ENCODE data around the gene TMEM14C. TPM values are rescaled to one million over a fixed set of nuclear protein-coding genes. Genes with fewer than 3 reads are reported as not detected.
A peak's percentile ranks its signal among the peaks of the same experiment; 100 is the strongest.

TMEM14C gene
- total and polyA plus RNA-seq, 12 donors, result 105 to 133 (median 115) TPM

- no peaks in the 10 kb centered on the region for H3K27me3 ChIP-seq
- no peak for DNase-seq
- H3K4me1 ChIP-seq, result peaks cover 0 to 31% (median 25%) of the 10 kb centered on the region in 9 donors
- TF ChIP-seq, protein P1, sequence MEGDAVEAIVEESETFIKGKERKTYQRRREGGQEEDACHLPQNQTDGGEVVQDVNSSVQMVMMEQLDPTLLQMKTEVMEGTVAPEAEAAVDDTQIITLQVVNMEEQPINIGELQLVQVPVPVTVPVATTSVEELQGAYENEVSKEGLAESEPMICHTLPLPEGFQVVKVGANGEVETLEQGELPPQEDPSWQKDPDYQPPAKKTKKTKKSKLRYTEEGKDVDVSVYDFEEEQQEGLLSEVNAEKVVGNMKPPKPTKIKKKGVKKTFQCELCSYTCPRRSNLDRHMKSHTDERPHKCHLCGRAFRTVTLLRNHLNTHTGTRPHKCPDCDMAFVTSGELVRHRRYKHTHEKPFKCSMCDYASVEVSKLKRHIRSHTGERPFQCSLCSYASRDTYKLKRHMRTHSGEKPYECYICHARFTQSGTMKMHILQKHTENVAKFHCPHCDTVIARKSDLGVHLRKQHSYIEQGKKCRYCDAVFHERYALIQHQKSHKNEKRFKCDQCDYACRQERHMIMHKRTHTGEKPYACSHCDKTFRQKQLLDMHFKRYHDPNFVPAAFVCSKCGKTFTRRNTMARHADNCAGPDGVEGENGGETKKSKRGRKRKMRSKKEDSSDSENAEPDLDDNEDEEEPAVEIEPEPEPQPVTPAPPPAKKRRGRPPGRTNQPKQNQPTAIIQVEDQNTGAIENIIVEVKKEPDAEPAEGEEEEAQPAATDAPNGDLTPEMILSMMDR (IDR thresholded peaks at IDR 0.05), result no peak
- peaks cover 0 to 35% (median 4%) of the 10 kb centered on the region in 9 donors for H3K36me3 ChIP-seq
- peak overlapping the region; percentile 89 to 99 (median 94) for H3K27ac ChIP-seq
- 1% methylated on average over 17 of the region's 17 CpGs for WGBS, 2 donors
- no peaks in the 10 kb centered on the region for H3K9me3 ChIP-seq
- no peak for ATAC-seq
- intact Hi-C loops (cut with DNase I), result loop anchor here in 7 of 10 donors (2.0 to 10.0 kb wide), 5 partner anchors 28 to 184 kb away; partner anchors contain the start of genes TMEM14B (in 2 of the 7) and TMEM14C (in 2 of the 7)
- H3K4me3 ChIP-seq, result peak overlapping the region; percentile 61 to 96 (median 71)
Measured at GRCh38 chr6:10695086-10695657, 27.7 kb upstream of the TMEM14C start.

GRCh38 chr6:10696655-10697054, 26.2 kb upstream of the TMEM14C start:
- no peak overlapping the region for H3K27ac ChIP-seq
- TF ChIP-seq, protein P1 (IDR thresholded peaks at IDR 0.05), result no peak
- 95 to 97% methylated on average over 4 of the region's 4 CpGs for WGBS, 2 donors
- no peaks in the 10 kb centered on the region for H3K9me3 ChIP-seq
- no peaks in the 10 kb centered on the region for H3K27me3 ChIP-seq
- H3K4me3 ChIP-seq, result peak overlapping the region in 1 of 10 donors; percentile 80
- intact Hi-C loops (cut with DNase I), result loop anchor here in 2 of 10 donors (10.0 kb wide), 2 partner anchors 58 to 182 kb away; no protein-coding TSS in a partner anchor
- ATAC-seq (no peak), DNase-seq (no peak)
- peaks cover 0 to 31% (median 25%) of the 10 kb centered on the region in 9 donors for H3K4me1 ChIP-seq
- peaks cover 0 to 49% (median 8%) of the 10 kb centered on the region in 9 donors for H3K36me3 ChIP-seq

GRCh38 chr6:10713962-10714361, 8.9 kb upstream of the TMEM14C start:
- Histone ChIP-seq H3K4me3 (no peak overlapping the region), H3K27ac (no peak overlapping the region), H3K36me3 (peaks cover 0 to 19% (median 14%) of the 10 kb centered on the region in 9 donors), H3K9me3 (peaks cover 0 to 11% (median 0%) of the 10 kb centered on the region in 11 donors), H3K4me1 (no peaks in the 10 kb centered on the region), H3K27me3 (no peaks in the 10 kb centered on the region)
- TF ChIP-seq, protein P1 (IDR thresholded peaks at IDR 0.05), result no peak
- ATAC-seq, result no peak
- no peak for DNase-seq
- intact Hi-C loops (cut with DNase I), result no loop called here
- WGBS, 2 donors, result 85 to 89% methylated on average over 8 of the region's 8 CpGs

GRCh38 chr6:10719296-10719963, 3.4 kb upstream of the TMEM14C start:
- ATAC-seq (no peak), DNase-seq (peak in 1 of 2 donors; percentile 12)
- H3K36me3 ChIP-seq, result peaks cover 0 to under 1% (median 0%) of the 10 kb centered on the region in 9 donors
- TF ChIP-seq, protein P1 (IDR thresholded peaks at IDR 0.05), result no peak
- intact Hi-C loops (cut with DNase I), result no loop called here
- H3K4me3 ChIP-seq, result peak overlapping the region in 9 of 10 donors; percentile 49 to 82 (median 72)
- peaks cover 5 to 34% (median 20%) of the 10 kb centered on the region in 9 donors for H3K4me1 ChIP-seq
- H3K27me3 ChIP-seq, result no peaks in the 10 kb centered on the region
- H3K9me3 ChIP-seq, result peaks cover 0 to 17% (median 0%) of the 10 kb centered on the region in 11 donors
- H3K27ac ChIP-seq, result peak overlapping the region in 9 of 10 donors; percentile 80 to 98 (median 95)
- 75 to 77% methylated on average over 8 of the region's 8 CpGs for WGBS, 2 donors
